WTC11 (cell line): ENCODE data around the gene EREG.

Experiments
- CREB1 ChIP-seq: sonication (generic); formaldehyde crosslinking; IDR thresholded peaks from 2 replicates; pipeline ENCODE4 v1.8.0; 2023; ENCODE audit warnings: mild to moderate bottlenecking, missing genetic modification reagents
- CTCF ChIP-seq: fragments of 200-600 bp; IDR thresholded peaks from 2 replicates; pipeline ENCODE4 v1.8.0; 2022; ENCODE audit warnings: antibody characterized with exemption
- NFE2L1 ChIP-seq: sonication (generic); formaldehyde crosslinking; IDR thresholded peaks from 2 replicates; pipeline ENCODE4 v1.8.1; 2023; ENCODE audit warnings: missing genetic modification reagents
- TCF7 ChIP-seq: sonication (generic); formaldehyde crosslinking; IDR thresholded peaks from 2 replicates; pipeline ENCODE4 v1.8.0; 2022; ENCODE audit warnings: mild to moderate bottlenecking, low read depth, missing genetic modification reagents, moderate library complexity
- TP53 ChIP-seq: sonication (generic); formaldehyde crosslinking; IDR thresholded peaks from 2 replicates; pipeline ENCODE4 v1.8.1; 2023; ENCODE audit warnings: mild to moderate bottlenecking, missing genetic modification reagents

GRCh38 chr4:74386159-74386558 lies 21.2 kb downstream of the EREG start:
- TF ChIP-seq CTCF: no peak
- TF ChIP-seq NFE2L1: no peak
- TF ChIP-seq TCF7 (CRISPR knock-in tag): no peak
- TF ChIP-seq TP53 (CRISPR knock-in tag): no peak
- no peak for TF ChIP-seq CREB1
